ENCODE data around the gene DNAJB5.

Gene DNAJB5

DNA sequence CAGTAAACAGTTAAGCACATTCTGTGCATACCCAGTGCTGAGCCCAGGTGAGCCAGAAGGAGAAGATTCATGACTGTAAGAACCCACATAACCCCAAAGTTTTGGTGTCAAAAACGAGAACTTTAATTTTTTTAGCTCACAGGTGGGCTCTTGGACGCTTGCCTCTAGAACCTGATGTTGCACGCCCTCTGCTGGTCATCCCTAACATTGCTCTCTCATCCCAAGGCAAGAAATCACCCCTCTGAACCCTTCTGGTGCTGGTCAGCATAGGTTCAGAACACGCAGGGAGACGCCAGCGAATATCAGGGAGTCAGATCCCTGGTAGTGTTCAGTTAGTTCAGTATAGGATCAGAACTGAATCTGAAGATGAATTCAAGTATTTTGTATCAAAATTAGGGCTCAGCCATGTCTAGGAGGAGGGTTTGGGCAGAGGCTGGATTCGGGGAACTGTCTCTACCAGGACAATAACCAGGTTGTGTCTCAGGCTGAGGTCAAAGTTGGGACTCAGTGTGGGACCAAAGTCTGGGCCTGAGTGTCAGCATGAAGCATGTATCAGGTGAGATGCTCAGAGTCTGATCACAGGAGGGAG is 4.1 kb upstream of the DNAJB5 start:
- no peak for DNase-seq

DNA sequence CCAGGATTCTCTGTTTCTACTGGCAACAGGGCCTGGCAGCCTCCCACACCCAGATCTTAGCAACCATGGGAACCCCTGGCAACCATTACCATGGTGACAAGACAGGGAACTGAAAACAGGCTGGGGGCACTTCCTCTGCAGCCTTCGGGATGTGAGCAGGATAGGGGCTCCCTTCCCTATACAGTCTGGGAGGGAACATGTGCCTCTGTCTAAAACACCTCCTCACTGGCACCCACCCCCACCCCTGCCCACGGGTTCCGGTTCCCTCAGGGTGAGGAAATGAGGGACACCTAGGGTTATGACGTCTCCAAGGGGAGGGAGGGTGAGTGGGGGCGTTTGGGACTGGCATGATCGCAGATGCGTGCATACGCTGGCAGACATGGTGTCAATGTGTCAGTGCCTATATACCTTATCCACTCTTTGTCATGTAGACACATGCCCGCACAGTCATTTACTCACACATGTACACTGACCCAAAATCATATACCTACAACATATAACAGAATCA is 3.0 kb upstream of the DNAJB5 start:
- DNase-seq, result no peak

- DNase-seq, result no peak
Observed at GRCh38 chr9:34987160-34987901, 2.2 kb upstream of the DNAJB5 start.

DNA sequence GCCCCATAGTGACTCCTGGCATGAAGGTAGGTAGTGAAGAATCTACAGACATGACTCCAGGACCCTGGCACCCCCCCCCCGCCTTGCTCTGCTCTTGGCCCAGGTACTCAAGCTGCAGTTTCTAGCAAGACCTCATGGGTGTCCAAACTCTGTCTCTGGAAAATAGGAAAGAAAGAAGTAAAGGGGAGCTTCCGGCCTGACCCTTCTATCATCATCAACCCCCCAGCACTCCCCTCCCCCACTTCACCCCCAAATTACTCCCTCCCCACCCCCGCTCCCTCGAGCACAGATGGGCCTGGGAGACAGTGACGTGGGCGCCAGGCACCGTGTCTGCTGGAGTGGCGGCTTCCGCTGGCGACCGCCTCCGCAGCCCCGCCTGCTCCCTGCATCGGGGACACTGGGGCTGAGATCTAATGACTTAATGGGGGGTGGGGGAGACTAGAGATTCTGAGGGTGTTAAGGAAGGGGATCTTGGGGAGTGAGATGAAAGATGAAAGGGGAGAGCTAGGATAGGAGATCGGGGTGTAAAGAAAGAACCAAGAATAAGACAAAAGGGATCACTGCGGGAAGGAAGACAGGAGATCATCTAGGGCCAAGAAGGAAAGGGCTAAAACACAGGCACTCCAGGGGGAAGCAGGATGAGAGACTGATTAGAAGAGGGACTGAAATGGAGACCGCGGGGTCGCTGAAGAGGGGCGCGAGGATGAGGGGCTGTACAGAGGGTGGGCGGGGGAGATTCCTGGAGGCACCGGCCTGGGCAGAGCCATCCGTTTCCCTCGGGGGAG is 1.1 kb upstream of the DNAJB5 start:
- no peak for DNase-seq

- no peak for DNase-seq
Observed at GRCh38 chr9:34989946-34990635, 546 bp downstream of the DNAJB5 start.

- DNase-seq, result no peak
Observed at GRCh38 chr9:34990908-34991606, 1.5 kb downstream of the DNAJB5 start.

DNA sequence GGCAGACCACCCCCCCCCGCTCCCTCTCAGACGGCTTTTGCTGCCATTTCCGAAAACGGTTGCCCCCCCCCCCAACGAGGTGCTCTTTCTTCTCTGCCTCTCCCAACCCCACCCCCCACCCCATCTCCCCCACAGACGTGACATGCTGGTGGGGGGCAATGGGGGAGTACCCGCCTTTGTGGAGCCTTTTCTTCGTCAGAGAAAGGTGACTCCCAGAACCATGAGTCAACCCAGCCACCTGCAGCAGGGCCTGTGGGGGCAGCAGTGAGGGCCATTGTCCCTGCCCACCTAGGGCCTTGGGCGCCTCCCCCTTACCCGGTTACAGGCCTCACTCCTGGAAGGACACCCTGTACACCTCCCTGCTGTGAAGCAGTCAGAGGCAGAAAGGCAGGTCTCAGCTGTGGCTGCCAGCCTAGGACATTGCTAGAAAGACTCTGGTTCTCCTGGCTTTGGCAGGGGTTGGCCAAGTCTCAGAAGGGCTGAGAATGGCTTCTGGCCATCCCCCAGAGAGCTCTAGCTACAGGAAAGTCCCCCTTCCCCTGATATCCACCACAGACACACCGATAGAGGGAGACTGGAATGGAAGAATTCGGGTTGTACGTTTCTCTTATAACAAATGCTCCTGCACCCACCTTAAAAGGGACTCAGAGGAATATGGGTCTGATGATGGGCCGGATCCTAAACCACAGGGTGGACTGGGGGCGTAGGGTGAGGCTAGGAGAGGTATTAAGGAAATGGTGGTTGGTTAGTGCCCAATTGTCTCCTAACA is 2.2 kb downstream of the DNAJB5 start:
- DNase-seq, result no peak

DNA sequence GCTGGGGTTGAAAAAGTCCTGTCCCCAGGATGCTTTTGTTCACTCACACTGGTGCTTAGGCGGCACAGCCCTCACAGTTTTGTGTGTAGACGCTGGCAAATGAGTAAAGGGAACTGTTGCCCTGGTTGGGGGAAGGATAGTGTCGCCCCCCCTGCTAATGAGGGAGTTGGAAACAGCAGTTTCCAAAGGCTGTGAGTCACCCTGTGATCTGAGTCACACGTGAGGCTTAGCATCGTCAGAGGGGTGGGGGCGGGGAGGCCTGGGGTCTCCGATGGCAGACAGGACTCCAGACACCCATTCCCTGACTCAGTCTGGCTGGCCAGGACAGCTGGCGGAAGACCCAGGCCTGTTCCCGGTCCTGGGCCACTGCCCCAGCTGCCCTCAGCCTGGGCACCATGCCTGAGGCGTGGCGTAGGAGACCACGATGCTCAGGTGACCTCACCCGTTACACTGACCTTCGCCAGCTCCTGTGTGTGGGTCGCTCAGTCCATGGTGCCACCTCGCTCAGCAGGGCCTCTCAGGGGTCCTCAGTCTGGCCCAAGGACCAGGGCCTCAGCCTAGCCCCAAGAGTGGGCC is 2.9 kb downstream of the DNAJB5 start:
- no peak for DNase-seq

GRCh38 chr9:34993502-34994259 is 4.1 kb downstream of the DNAJB5 start:
- DNase-seq, result no peak

- no peak for DNase-seq
Observed at GRCh38 chr9:34994260-34994899, 4.8 kb downstream of the DNAJB5 start.

DNA sequence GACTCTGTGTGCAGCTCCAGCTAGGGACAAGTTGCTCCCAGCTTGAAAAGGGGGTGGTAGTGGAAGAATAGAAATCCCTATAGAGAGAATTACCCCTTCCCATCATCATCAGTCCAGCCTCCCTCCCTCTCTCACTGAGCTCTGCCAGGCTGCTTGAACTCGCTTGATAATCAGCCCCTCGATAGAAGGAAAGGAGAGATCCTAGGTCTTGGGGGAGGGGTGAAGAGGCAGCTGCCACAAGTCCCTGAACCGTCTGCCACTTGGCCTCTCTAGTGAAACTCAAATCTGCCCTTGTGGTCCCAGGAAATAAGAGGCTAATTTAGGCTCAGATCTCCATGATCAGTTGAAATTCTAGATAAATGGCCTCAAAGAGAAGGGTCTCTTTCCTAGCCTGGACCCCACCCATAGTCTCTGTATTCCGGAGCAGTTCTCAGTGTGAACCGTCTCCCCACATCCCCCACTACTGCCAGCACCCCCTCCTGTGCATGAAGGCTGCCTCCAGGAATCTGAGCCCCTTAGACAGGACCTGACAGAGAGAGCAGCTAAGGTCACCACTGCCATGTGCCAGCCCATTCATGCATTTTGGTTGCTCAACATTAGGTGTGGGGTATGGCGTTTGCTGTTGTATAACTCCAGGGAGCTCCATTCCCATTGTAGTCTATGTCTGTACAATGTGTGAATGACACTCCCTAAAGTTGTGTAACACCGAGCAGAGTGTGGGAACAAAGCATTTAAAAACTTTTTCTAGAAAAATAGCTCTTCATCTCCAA is 5.5 kb downstream of the DNAJB5 start:
- DNase-seq, result no peak

- no peak for DNase-seq
Observed at GRCh38 chr9:34995670-34996060, 6.1 kb downstream of the DNAJB5 start.

DNA sequence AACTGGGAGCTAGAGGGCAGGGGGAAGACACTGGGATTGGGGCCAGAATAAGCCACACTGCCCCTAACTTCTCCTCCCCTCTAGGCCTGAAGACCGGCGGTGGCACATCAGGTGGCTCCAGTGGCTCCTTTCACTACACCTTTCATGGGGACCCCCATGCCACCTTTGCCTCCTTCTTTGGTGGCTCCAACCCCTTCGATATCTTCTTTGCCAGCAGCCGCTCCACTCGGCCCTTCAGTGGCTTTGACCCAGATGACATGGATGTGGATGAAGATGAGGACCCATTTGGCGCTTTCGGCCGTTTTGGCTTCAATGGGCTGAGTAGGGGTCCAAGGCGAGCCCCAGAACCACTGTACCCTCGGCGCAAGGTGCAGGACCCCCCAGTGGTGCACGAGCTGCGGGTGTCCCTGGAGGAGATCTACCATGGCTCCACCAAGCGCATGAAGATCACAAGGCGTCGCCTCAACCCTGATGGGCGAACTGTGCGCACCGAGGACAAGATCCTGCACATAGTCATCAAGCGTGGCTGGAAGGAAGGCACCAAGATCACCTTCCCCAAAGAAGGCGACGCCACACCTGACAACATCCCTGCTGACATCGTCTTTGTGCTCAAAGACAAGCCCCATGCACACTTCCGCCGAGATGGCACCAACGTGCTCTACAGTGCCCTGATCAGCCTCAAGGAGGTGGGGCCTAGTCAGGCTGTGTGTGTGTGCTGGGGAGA is 6.8 kb downstream of the DNAJB5 start:
- no peak for DNase-seq

DNA sequence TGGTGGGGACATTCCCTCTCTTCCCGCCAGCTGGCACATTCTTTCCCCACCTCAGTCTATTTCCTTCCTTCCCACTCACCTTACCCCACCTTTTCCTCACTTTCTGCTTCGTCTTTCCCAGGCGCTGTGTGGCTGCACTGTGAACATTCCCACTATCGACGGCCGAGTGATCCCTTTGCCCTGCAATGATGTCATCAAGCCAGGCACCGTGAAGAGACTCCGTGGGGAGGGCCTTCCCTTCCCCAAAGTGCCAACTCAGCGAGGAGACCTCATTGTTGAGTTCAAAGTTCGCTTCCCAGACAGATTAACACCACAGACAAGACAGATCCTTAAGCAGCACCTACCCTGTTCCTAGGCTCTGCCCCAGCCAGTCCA is 7.3 kb downstream of the DNAJB5 start:
- no peak for DNase-seq

DNA sequence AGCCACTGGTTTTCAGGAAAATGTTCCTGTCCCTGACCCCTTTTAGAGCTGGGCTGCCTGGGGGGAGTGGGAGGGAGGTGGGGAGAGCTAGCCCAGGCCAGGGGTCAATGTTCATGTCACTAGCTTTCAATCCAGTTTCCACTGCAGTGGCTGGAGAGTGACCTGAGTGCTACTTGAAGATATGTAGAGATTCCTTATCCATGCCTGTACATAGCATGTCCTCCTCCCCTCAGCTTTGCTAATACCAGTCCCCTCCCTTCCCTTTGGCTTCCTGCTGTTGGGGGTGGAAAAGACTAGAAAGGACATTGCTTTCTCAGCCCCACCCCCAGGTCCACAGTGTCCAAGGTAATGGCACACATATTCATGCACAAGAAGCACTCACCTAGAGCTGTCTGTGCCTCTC is 7.8 kb downstream of the DNAJB5 start:
- DNase-seq, result no peak

- DNase-seq, result no peak
Observed at GRCh38 chr9:34998266-34998665, 8.7 kb downstream of the DNAJB5 start.

- DNase-seq, result no peak
Observed at GRCh38 chr9:34999576-34999975, 10.0 kb downstream of the DNAJB5 start.

DNA sequence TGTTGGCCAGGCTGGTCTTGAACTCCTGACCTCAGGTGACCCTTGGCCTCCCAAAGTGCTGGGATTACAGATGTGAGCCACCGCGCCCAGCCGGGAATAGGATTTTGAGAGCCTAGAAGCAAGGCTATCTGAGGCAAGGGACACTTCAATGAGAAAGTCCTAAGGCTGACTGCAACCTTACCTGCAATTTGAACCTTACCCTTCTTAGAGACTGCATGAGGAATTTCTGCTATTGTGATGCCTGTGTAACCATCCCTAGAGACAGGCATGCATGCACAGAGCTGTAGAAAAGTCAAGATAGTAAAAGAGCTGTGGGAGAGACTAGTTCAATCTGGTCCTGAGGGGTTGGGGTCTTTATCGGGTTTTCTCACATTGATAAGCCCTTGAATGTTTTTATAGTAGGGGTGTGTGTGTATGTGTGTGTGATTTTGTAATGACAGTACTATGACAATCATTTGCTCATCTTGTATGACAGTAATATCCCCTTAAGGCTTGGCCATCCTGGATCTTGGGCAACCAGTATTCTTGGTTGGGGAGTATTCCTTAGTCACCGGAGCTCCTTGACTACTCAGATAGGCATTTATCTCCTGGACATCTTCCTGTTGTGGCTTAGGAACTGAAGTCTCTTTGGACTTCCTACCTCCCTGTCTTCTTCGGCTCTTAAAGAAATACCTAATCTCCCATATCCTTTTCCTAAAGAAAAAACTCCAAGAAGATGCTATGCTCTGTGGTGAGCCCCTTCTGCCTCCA is 11.2 kb downstream of the DNAJB5 start:
- DNase-seq, result no peak
